Endothelial cell of umbilical vein (primary cell): ENCODE data around the gene PAK6.

ENCODE experiments used
- EZH2 ChIP-seq: IDR thresholded peaks from 2 replicates; pipeline ENCODE4 v1.6.1; 2012; ENCODE audit warnings: borderline replicate concordance, low read depth, mild to moderate bottlenecking, moderate library complexity, low read length, inconsistent platforms; ENCODE audit not compliant: severe bottlenecking
- TF ChIP-seq, protein P1 (sequence below), 2 donors: IDR thresholded peaks; 1 replicate in 1 of 2; 2 replicates in 1 of 2; pipeline ENCODE4 v1.5.1; 2011; ENCODE audit warnings: low read length in 2 of 2, mild to moderate bottlenecking in 2 of 2, moderate library complexity in 2 of 2, control low read depth in 1 of 2, inconsistent platforms in 1 of 2, low read depth in 1 of 2; ENCODE audit not compliant: insufficient read depth in 1 of 2; ENCODE audit errors: extremely low read depth in 1 of 2

DNA sequence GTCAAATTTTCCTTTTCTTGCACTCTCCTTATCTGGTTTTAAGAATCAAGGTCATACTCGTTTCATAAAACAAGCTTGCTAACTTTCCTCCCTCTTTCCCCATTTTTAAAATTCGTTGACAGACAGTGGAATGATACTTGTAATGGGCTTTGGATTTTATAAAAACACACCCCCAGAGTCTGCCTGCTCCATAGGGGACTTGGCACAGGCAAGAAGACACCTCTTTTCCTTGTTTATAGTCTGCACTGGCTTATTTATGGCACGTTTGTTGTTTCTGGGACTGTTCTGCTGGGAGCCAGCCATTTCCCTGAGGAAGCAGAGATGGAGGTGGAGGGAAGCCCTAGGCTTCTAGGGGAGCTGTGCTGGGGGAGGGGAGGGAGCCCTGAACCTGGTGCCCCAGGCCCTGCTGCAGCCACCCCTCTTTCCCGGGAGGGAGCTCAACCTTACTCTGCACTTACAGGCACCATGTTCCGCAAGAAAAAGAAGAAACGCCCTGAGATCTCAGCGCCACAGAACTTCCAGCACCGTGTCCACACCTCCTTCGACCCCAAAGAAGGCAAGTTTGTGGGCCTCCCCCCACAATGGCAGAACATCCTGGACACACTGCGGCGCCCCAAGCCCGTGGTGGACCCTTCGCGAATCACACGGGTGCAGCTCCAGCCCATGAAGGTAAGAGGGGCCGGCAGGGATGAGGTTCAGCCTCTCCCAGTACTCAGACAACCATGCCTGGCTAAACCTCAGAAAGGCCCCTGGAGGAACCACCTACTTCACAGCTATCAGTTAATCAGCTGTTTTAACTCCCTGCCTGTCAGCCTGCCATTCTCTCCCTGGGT lies 25.7 kb downstream of the PAK6 start:
- TF ChIP-seq, protein P1, sequence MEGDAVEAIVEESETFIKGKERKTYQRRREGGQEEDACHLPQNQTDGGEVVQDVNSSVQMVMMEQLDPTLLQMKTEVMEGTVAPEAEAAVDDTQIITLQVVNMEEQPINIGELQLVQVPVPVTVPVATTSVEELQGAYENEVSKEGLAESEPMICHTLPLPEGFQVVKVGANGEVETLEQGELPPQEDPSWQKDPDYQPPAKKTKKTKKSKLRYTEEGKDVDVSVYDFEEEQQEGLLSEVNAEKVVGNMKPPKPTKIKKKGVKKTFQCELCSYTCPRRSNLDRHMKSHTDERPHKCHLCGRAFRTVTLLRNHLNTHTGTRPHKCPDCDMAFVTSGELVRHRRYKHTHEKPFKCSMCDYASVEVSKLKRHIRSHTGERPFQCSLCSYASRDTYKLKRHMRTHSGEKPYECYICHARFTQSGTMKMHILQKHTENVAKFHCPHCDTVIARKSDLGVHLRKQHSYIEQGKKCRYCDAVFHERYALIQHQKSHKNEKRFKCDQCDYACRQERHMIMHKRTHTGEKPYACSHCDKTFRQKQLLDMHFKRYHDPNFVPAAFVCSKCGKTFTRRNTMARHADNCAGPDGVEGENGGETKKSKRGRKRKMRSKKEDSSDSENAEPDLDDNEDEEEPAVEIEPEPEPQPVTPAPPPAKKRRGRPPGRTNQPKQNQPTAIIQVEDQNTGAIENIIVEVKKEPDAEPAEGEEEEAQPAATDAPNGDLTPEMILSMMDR (IDR thresholded peaks at IDR 0.05; ENCODE audit: extremely low read depth in 1 of 2, insufficient read depth in 1 of 2, low read depth in 1 of 2, low read length in 2 of 2), result no peak
- TF ChIP-seq EZH2, result no peak
